GM21526 (cell line): ENCODE data around the gene TBXA2R.

ENCODE experiments used
- ATAC-seq: cut with Tn5 transposase; IDR thresholded peaks from one replicate; pipeline ENCODE4 v1.9.1; 2021; ENCODE audit warnings: moderate library complexity; ENCODE audit not compliant: unreplicated experiment, low FRiP score

Gene TBXA2R

GRCh38 chr19:3563709-3564524 is 42.8 kb downstream of the TBXA2R start:
- ATAC-seq, result no peak

- ATAC-seq, result peak; percentile 75
These were observed 49.0 kb downstream of the TBXA2R start, which contains the start of gene MFSD12 for GRCh38 chr19:3557461-3558248. TSS of gene MFSD12 (minus strand) at chr19:3557586. CDS start at chr19:3557403, 183 bp downstream.

DNA sequence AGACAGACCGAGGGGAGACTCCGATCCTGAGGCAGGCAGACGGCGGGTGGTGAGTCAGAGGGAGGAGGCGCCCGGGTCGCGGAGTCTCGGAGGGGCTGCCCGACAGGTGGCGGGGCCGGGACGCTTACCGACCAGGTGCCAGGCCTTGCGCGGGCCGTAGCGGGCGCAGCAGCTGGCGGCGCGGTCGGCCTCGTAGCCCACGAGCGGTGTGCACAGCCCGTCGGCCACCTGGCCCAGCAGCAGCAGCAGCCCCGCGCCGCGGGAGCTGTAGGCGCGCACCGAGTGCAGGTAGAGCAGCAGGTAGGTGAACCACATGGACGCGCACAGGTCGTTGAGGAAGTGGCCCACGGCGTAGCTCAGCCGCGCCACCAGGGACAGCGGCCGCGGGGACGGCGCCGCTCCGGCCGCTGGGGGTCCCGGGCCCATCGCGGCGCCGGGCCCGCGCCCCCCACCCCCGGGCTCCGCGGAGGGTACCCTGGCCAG is 49.7 kb downstream of the TBXA2R start:
- ATAC-seq, result peak; percentile 33

DNA sequence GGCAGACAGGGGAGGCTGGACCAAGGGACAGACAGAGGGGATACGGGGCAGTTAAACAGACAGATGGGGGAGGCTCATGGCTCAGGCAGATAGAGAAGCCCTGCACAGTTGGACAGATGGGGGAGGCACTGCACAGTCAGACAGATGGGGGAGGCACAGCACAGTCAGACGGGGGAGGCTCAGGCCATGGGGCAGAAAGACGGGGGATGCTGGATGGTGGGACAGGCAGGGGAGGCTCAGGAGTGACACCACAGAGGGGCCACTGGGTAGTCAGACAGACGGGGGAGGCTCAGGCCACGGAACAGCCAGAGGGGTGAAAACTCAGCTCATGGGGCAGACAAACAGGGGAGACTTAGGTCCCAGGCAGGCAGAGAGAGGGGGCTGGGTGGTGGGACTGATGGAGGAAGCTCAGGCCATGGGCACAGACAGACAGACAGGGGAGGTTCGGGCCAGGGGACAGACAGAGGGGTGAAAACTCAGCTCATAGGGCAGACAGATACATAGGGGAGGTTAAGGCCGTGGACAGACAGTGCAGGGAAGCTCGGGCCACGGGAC is 50.2 kb downstream of the TBXA2R start:
- no peak for ATAC-seq

GRCh38 chr19:3555653-3556422 is 50.8 kb downstream of the TBXA2R start:
- no peak for ATAC-seq

DNA sequence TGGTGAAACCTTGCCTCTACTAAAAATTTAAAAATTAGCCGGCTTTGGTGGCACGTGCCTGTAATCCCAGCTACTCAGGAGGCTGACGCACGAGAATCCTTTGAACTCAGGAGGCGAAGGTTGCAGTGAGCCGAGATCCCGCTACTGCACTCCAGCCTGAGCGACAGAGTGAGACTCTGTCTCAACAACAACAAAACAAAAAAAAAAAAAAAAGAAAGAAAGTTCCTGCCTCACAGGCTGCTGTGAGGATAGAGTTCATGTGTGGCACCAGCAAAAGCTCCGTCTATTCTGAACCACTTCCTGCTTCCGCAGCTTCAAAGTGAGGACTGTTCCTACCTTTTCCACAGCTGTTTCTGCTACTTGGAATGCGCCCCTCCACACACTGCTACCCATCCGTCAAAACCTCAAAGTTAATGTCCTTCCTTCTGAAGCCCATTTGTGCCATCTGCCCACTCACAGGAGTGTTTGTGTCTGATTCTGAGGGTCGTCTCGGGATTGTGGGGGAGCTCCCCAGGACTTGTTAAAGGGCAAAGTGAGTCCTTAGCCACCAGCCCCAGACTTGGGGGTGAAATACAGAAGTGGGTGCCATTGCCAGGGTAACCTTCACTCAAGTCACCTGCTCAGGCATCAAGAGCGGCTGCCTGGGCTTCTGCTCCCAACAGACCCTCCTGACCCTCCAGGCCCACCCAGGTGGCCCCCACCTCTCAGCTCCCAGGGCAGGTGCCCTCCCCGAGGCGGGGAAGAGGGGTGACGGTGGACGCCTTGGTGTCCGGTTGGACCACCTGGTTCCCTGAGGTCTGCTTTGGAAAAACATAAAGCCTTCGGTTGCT is 52.2 kb downstream of the TBXA2R start:
- ATAC-seq, result no peak

DNA sequence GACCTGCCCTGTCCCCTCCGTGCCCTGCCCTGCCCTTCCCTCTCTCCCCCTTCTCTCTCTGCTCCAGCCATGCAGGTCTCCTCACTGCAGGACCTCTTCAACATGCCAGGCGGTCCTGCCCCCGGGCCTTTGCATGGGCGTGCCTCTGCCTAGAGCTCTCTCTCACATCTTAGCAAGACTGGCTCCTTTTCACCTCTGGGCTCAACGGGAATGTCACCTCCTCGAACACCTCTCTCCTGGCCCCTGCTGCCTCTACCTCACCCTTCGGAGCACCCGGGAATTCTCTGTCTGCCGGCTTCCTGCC is 54.9 kb downstream of the TBXA2R start:
- ATAC-seq, result no peak

- no peak for ATAC-seq
These were observed 55.5 kb downstream of the TBXA2R start for GRCh38 chr19:3550947-3551791.

DNA sequence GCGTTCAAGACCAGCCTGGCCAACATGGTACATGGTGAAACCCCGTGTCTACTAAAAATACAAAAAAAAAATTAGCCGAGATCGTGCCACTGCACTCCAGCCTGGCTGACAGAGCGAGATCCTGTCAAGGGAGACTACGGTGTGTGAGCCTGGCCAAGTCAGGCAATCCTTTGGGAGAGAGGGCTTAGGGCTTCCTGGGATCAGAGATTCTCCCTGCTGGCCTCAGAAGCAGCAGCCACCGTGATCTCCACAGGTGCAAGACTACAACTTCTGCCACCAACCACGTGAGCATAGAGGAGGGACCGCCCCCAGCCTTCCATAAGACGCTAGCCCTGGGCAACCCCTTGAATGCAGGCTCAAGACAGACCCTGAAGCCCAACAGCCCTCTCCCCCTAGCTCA is 56.9 kb downstream of the TBXA2R start:
- no peak for ATAC-seq

DNA sequence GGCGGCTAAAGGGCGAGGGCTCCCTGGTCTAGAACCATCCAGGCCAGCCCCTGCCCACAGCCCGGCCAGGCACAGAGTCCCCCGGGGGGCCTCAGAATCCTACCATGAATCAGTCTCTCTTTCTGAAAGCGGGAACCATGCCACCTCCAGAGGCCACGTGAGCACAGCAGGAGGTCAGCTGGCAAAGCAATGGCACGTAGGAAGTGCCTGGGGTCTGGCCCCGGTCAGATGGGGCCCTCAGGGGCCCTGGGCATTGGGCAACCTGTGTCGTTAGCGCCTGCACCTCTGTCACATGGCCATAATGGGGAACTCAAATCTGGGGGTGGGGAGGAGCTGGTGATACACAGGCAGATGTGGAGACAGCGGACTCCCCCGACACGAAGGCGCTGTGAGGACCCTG is 58.1 kb downstream of the TBXA2R start:
- ATAC-seq, result no peak

DNA sequence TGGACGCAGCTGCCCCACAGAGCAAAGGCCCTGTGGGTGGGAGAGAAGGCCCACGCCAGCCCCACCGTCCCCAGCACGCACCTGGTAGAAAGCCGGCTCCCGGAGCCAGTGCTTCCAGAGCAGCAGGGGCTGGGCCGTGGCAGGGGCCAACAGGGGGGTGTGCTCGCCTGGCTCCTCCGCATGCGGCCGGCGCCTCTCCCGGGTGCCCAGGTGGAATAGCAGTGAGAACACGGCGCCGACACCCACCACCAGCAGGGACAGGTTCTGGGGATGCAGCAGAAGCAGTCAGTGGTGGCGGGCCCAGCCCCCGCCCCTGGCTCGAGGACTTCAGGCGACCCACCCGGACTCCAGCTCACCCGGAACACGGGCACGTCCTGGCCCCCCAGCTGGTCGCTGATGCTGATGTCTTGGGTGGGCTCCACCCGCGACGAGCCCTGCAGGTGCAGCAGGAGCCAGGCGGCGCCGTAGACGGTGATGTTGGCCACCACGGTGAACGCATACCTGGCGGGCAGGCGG is 58.9 kb downstream of the TBXA2R start:
- ATAC-seq, result no peak

DNA sequence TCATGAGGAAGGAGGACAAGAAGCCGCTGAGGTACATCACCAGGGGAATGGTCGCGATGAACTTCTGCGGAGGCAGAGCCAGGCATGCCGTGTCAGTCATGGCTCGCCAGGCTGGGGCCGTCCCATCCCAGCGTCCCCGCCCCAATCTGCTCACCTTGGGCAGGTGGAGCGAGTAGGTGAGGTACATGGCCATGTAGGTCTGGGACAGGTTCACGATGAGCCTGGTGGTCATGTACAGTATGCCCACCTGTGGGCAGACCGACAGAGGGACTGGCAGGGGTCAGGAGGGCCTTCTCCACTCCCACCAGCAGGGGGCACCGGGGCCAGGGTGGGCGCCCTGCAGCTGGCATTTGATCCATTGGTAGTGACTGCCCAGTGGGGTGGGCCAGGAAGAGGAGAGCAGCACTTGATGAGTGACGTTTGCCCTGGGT is 59.4 kb downstream of the TBXA2R start:
- ATAC-seq, result no peak

GRCh38 chr19:3546119-3546518 is 60.6 kb downstream of the TBXA2R start:
- no peak for ATAC-seq

DNA sequence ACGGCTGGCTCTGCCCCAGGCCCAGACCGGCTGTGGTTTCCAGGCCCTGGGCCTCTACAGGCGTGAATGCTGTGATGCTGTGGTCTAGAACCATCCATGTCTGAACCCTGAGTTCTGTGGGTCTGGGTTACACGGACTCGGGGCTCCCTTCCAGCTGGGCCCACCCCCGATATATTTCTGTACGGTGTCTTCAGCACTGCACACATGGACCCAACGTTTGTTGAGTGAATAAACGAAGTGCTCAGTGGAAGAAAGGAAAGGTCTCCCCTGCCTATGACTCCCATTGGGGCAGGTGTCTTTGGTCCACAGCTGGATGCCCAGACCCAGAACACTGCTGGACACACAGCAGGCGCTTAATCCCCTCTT is 61.0 kb downstream of the TBXA2R start:
- no peak for ATAC-seq

GRCh38 chr19:3544742-3545668 is 61.7 kb downstream of the TBXA2R start:
- ATAC-seq, result no peak
